Hepatocyte (in vitro differentiated cells): Measurements from ENCODE around the gene LSAMP.

Source experiments
- CTCF ChIP-seq: fragments of 200-600 bp; sonication (generic); IDR thresholded peaks from 2 replicates; pipeline ENCODE4 v1.5.1; 2016; ENCODE audit warnings: antibody characterized with exemption, mild to moderate bottlenecking; ENCODE audit not compliant: poor library complexity
- EZH2 ChIP-seq: fragments of 200-600 bp; sonication (generic); IDR thresholded peaks from 2 replicates; pipeline ENCODE4 v1.6.1; 2016; ENCODE audit warnings: antibody characterized with exemption, mild to moderate bottlenecking, borderline replicate concordance
- EZH2phosphoT487 ChIP-seq: fragments of 200-600 bp; sonication (generic); IDR thresholded peaks from one replicate; pipeline ENCODE4 v1.6.1; 2018; ENCODE audit warnings: antibody characterized with exemption, mild to moderate bottlenecking, low read depth, moderate library complexity; ENCODE audit not compliant: unreplicated experiment, severe bottlenecking

GRCh38 chr3:115857518-115858136 is 587.7 kb downstream of the LSAMP start:
- TF ChIP-seq CTCF (no peak), EZH2 (no peak), EZH2phosphoT487 (no peak)
